Activated CD8-positive, alpha-beta memory T cell treated with anti-CD3 and anti-CD28 coated beads, Interleukin-2, amount 10 ng/mL, durations not matched to agents 7 days and 5 days (primary cell): ENCODE results near the gene PIM2. TPM values are rescaled to one million over a fixed set of nuclear protein-coding genes. Genes with fewer than 3 reads are reported as not detected.
"Not testable (repeated sequence)": the region's sequence is repeated elsewhere in the genome, so short reads cannot be mapped to it uniquely, and the experiment has no call there.

ENCODE experiments used
- ATAC-seq: fragments of 150-1000 bp; cut with Tn5 transposase; one replicate; pipeline ENCODE4 v1.10.0; 2021; ENCODE audit warnings: moderate library complexity
- CTCF ChIA-PET: fragments of 350-600 bp; sonication (Branson Sonifier 250); formaldehyde crosslinking; loops from one replicate; lab custom pipeline; 2021; ENCODE audit warnings: antibody characterized with exemption; lab: Charles Lee
- DNase-seq: peaks from one replicate; pipeline ENCODE4 v3.0.0-alpha.2; 2020
- H3K27ac Mint-ChIP-seq: one replicate; pipeline ENCODE4 v1.8.0; 2021; ENCODE audit warnings: mild to moderate bottlenecking, mixed read lengths
- H3K27me3 Mint-ChIP-seq: one replicate; pipeline ENCODE4 v1.8.0; 2021; ENCODE audit warnings: mixed read lengths
- H3K36me3 Mint-ChIP-seq: one replicate; pipeline ENCODE4 v1.8.0; 2021; ENCODE audit warnings: mild to moderate bottlenecking, mixed read lengths
- H3K4me1 Mint-ChIP-seq: one replicate; pipeline ENCODE4 v1.8.0; 2021; ENCODE audit warnings: mixed read lengths
- H3K4me3 Mint-ChIP-seq: one replicate; pipeline ENCODE4 v1.8.0; 2021; ENCODE audit warnings: mild to moderate bottlenecking, moderate library complexity, mixed read lengths
- H3K9me3 Mint-ChIP-seq: one replicate; pipeline ENCODE4 v1.8.0; 2022; ENCODE audit warnings: low read depth, mixed read lengths
- total RNA-seq, 2 experiments: library from RNA; stranded (reverse); gene quantifications; one replicate each; pipeline ENCODE4 v1.2.3, GENCODE V29; 2021

Gene PIM2
- total RNA-seq, 2 experiments from 2014 or later = 168 to 252 TPM

DNA sequence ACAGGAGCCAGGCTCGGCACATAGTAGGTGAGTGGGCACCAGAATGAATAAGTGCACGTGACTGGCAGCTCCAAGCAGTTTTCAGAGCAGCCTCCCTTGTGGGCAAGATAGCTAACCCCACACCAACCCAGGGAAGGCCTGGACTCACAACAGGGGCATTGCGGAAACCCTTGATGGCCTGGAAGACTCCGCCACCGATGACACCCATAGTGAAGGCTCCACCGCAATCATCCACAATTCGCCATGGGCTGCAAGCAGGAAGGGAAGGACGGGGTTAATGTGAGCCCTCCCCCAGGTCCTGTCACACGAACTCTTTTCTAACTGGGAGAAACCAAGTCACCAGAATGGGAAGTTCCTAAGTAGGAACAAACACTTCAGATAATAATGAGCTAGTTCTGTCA lies 22.2 kb downstream of the PIM2 start:
- CTCF ChIA-PET = interaction anchor here (1.0 to 1.4 kb wide), 2 partner anchors 40 to 71 kb away, joined by 3 read pairs; no protein-coding TSS in a partner anchor
- Mint-ChIP-seq H3K4me3 (peak overlapping the region; percentile 80), H3K4me1 (peaks cover 28% of the 10 kb centered on the region), H3K36me3 (peaks cover 3% of the 10 kb centered on the region), H3K27ac (peak overlapping the region; percentile 97), H3K27me3 (no peaks in the 10 kb centered on the region), H3K9me3 (no peaks in the 10 kb centered on the region)
- DNase-seq = no peak
- no peak for ATAC-seq

DNA sequence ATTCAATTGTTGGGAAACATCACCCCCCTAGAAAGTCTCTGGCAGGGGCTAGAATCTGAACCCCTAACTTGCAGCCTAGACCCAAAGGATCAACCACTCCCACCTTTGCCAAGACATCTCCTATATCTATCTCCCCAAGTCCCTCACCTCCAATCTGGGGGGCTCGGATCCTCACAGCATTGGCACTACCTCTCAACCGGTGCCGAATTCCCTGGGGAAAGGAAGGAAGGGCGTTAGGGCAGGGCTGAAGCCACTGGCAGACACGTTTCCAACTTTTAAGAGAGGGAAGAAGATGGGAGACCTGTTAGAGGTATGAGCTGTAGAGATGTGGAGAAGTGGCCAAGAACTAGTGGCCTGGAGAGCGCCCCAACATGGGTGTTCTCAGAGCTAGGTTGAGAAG lies 23.9 kb downstream of the PIM2 start:
- no peak for DNase-seq
- no peaks in the 10 kb centered on the region for H3K9me3 Mint-ChIP-seq
- ATAC-seq = no peak
- H3K27me3 Mint-ChIP-seq = no peaks in the 10 kb centered on the region
- H3K4me3 Mint-ChIP-seq = peak overlapping the region; percentile 23
- H3K27ac Mint-ChIP-seq = peak overlapping the region; percentile 54
- peaks cover 36% of the 10 kb centered on the region for H3K4me1 Mint-ChIP-seq
- peaks cover 3% of the 10 kb centered on the region for H3K36me3 Mint-ChIP-seq
- CTCF ChIA-PET = interaction anchor here (1.0 kb wide), 1 partner anchor 43 kb away, joined by 4 read pairs; no protein-coding TSS in a partner anchor

DNA sequence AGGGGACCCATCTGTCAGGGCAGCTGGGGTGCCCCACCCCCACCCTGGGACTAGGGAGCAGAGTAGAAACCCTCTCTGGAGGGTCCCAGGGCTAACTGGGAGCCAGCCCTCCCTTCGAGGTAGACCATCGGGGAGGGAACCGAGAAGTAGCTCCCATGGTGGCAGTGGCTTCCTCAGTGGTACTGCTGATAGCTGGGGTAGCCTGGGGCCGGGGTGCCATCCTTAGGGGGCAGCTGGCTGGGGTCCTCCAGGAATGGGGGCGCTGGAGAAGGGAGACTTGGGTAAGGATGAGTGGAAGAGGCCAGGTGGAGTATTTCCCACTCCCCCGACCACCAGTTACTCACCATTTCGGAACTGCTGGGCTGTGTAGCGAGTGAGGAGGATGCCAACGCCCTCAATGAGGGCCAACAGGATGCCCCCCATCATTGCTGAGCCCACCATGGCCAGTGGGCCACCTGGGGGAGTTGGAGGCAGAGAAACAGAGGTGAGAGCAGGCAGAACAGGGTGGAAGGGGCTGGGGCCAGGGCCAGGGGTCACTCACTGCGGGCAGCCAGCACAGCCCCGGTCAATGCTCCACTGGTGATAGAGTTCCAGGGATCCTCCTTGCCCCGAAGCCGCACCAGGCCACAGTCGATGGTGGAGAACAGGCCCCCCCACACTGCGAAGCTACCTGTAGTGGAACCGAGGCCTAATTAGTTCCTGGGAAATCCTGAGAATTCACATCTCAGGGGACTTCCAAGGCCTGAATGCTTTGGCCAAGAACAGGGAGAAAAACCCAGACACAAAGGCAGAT lies 25.1 kb downstream of the PIM2 start:
- CTCF ChIA-PET = interaction anchor here (1.8 kb wide), 1 partner anchor 23 kb away, joined by 4 read pairs; no protein-coding TSS in a partner anchor
- Mint-ChIP-seq H3K4me1 (peaks cover 31% of the 10 kb centered on the region), H3K27ac (no peak overlapping the region), H3K36me3 (peaks cover 3% of the 10 kb centered on the region), H3K9me3 (no peaks in the 10 kb centered on the region), H3K27me3 (no peaks in the 10 kb centered on the region), H3K4me3 (no peak overlapping the region)
- ATAC-seq (no peak), DNase-seq (no peak)

DNA sequence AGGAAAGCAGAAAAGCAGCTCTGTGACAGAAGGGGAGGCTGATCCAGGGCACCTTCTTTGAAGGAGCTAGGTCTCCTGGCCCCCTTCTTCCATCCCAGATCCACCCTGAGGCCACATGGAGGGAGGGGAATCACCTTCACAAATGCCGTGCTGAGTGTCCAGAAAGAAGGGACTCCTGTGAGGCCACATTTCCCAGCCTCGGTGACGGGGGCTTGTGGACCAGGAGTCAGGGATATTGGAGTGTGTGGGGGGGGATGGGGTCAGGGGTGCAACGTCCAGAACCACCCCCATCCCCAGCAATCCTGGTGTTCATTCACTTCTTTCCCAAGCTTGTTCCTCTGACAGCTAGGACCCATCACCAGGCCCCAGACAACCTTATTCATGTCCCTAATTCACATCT lies 25.9 kb downstream of the PIM2 start:
- H3K27ac Mint-ChIP-seq = peak overlapping the region; percentile 28
- ATAC-seq = no peak
- H3K4me1 Mint-ChIP-seq = peaks cover 30% of the 10 kb centered on the region
- H3K4me3 Mint-ChIP-seq = no peak overlapping the region
- no peaks in the 10 kb centered on the region for H3K9me3 Mint-ChIP-seq
- CTCF ChIA-PET = interaction anchor here (0.9 to 1.8 kb wide), 3 partner anchors 24 to 52 kb away, joined by 3 to 4 read pairs (median 4); no protein-coding TSS in a partner anchor
- H3K36me3 Mint-ChIP-seq = peaks cover 3% of the 10 kb centered on the region
- no peak for DNase-seq
- no peaks in the 10 kb centered on the region for H3K27me3 Mint-ChIP-seq

DNA sequence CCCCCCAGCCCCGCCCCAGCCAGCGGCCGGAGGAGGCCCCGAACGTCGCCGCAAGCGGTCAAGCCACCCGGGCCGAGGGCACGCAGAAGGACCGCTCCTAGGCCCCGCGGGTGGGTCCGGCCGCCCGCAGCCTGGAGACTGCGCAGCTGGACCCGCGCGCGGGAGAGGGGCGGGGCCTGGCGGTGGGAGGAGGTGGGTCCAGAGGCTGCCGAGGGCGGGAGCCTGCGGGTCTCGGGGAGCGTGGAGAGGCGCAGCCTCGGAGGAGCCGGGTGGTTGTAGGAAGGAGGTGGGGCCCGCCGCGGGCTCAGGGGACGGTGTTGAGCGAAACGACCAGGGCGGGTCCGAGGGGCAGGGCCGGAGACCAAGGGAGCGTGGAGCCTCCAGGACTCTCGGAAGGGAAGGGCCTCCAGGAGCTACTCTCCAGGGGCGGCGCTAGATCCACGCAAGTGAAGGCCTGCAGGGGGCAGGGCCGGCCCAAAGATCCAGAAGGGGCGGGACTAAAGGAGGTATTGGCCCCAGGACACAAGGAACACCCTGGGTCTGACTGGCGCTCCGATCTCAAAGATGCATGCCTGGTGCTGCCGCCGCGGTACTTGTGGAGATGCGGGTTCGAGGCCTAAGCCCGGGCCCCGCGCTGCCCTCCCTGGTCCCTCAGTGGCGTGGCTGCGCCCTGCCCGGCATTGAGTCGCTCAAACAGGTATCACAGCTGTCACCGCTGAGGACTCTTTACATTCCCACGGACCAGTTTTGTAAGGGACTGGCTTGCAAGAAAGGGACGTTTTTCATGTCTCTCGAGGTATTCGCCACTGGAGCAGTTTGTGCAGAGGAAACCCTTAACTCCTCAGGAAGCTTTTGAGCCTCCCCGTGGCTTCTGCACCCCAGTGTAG lies 27.2 kb downstream of the PIM2 start:
- Mint-ChIP-seq H3K27ac (peak overlapping the region; percentile 72), H3K4me1 (peaks cover 26% of the 10 kb centered on the region), H3K4me3 (peak overlapping the region; percentile 75), H3K9me3 (no peaks in the 10 kb centered on the region), H3K36me3 (peaks cover 3% of the 10 kb centered on the region), H3K27me3 (no peaks in the 10 kb centered on the region)
- CTCF ChIA-PET = interaction anchor here (0.7 to 2.4 kb wide), 12 partner anchors 20 to 276 kb away, joined by 3 to 7 read pairs (median 4); partner anchors contain the start of genes OTUD5 and SLC35A2
- ATAC-seq = peak; percentile 95
- DNase-seq = peak; percentile 85

DNA sequence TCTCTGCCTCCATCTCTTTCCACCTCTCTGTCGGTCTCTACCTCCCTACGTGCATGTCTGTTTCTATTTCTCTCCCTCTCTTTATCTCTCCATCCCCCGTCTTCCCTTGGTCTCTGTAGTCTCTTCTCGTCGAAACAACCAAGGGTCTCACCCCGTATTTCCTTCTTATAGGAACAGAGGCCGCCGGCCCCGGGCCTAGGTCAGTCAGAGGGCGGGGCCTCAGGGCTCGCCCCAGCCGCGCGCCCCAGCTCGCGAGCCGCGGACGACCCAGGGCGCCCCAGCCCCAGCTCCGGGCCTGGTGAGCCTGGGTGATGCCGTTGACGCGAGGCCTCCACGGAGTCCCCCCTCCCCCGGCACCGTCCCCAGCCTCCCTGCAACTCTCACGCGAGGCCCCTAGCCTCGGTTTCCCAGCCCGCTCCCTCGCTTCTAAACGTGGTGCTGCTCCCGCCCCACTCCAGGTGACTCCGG lies 27.9 kb downstream of the PIM2 start:
- H3K4me1 Mint-ChIP-seq = peaks cover 21% of the 10 kb centered on the region
- H3K27me3 Mint-ChIP-seq = no peaks in the 10 kb centered on the region
- peak; percentile 50 for ATAC-seq
- peak overlapping the region; percentile 66 for H3K27ac Mint-ChIP-seq
- CTCF ChIA-PET = interaction anchor here (0.7 to 2.4 kb wide), 9 partner anchors 21 to 276 kb away, joined by 3 to 7 read pairs (median 4); partner anchors contain the start of genes OTUD5 and SLC35A2
- H3K4me3 Mint-ChIP-seq = peak overlapping the region; percentile 75
- no peak for DNase-seq
- no peaks in the 10 kb centered on the region for H3K9me3 Mint-ChIP-seq
- peaks cover 3% of the 10 kb centered on the region for H3K36me3 Mint-ChIP-seq

DNA sequence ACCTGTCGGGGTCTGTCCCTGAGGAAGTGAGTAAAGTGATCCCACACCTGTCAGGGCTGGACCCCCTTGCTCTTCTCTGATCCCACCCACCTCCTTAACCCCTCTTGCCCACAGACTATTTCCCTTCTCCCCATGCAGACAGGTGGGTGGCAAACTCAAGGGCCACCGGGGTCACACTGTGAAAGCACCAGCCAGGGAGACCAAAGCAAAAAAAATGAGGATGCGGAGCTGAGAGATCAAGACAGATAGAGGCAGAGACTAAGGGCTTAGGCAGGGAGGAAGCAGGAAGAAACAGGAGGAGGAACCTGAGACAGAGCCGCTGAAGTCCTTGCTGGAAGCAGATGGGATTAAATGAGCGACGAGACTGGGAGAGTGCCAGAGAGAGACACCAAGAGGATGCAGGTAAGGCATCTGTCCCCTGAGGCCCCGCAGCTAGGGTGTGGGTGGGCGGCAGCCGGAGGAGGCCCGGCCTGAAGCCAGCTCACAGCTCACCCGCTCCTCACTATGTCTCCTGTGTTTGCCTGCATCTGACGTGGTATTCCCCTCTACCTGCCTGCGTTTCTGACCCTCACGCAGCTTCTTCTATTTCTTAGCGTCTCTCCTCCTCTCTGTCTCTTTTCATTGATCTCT lies 28.4 kb downstream of the PIM2 start:
- Mint-ChIP-seq H3K9me3 (no peaks in the 10 kb centered on the region), H3K36me3 (peaks cover 3% of the 10 kb centered on the region), H3K4me1 (peaks cover 19% of the 10 kb centered on the region), H3K27ac (peak overlapping the region; percentile 66), H3K27me3 (no peaks in the 10 kb centered on the region), H3K4me3 (peak overlapping the region; percentile 75)
- DNase-seq (no peak), ATAC-seq (no peak)
- CTCF ChIA-PET = interaction anchor here (1.2 to 2.4 kb wide), 5 partner anchors 21 to 242 kb away, joined by 3 to 7 read pairs (median 5); partner anchors contain the start of gene SLC35A2

DNA sequence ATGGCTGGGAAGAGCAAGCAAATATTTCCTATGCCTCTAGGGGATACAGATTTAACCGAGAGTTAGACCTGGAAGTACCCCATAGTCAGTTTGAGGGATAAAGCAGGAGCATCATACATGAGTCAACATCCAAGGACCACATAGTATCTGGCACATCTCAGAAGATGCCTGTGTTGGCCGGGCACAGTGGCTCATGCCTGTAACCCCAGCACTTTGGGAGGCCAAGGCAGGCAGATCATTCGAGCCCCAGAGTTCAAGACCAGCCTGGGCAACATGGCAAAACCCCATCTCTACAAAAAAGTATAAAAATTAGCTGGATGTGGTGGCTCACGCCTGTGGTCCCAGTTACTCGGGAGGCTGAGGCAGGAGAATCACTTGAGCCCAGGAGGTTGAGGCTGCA lies 32.2 kb downstream of the PIM2 start:
- not testable (repeated sequence) for H3K4me3 Mint-ChIP-seq, H3K36me3 Mint-ChIP-seq, H3K9me3 Mint-ChIP-seq, ATAC-seq, H3K27me3 Mint-ChIP-seq, H3K27ac Mint-ChIP-seq, DNase-seq, H3K4me1 Mint-ChIP-seq
- CTCF ChIA-PET = interaction anchor here (0.9 kb wide), 1 partner anchor 238 kb away, joined by 3 read pairs; no protein-coding TSS in a partner anchor

DNA sequence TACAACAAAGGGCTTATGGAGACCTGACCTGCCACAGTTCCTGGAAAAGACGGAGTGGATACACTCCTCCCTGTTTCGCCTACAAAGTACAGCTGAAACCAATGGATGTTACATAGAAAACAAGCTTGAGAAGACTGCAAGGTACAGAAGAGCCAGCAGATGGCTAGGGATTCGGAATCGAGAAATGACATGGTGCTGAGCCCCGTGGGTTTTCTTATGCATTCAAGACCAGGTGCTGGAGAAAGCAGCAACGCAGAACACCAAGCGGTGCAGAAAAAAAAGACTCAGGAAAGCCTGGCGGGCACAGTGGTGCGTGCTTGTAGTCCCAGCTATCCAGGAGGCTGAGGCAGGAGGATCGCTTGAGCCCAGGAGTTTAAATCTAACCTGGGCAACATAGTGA lies 35.1 kb downstream of the PIM2 start:
- peaks cover 3% of the 10 kb centered on the region for H3K27me3 Mint-ChIP-seq
- no peaks in the 10 kb centered on the region for H3K9me3 Mint-ChIP-seq
- ATAC-seq (no peak), DNase-seq (no peak)
- CTCF ChIA-PET = no interaction called here
- H3K27ac Mint-ChIP-seq = no peak overlapping the region
- no peaks in the 10 kb centered on the region for H3K36me3 Mint-ChIP-seq
- H3K4me1 Mint-ChIP-seq = no peaks in the 10 kb centered on the region
- H3K4me3 Mint-ChIP-seq = no peak overlapping the region

DNA sequence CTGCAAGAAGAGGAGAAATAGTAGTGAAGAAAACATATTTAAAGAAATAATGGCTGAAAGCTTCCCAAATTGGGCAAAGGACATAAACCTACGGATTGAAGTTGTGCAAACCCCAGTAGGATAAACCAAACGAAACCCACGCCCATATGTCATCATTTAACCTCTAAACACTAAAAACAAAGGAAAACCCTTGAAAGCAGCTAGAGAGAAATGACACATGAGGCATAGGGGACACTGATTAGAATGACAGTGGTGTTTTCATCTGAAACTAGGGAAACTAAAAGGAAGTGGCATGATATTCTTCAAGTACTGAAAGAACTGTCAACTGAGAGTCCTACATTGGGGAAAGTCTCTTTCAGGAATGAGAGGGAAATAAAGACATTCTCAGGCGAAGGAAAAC lies 41.9 kb downstream of the PIM2 start:
- H3K27ac Mint-ChIP-seq, DNase-seq, CTCF ChIA-PET, H3K4me3 Mint-ChIP-seq, H3K9me3 Mint-ChIP-seq, H3K4me1 Mint-ChIP-seq, H3K36me3 Mint-ChIP-seq, ATAC-seq: not testable (repeated sequence)
- peaks cover 11% of the 10 kb centered on the region for H3K27me3 Mint-ChIP-seq

DNA sequence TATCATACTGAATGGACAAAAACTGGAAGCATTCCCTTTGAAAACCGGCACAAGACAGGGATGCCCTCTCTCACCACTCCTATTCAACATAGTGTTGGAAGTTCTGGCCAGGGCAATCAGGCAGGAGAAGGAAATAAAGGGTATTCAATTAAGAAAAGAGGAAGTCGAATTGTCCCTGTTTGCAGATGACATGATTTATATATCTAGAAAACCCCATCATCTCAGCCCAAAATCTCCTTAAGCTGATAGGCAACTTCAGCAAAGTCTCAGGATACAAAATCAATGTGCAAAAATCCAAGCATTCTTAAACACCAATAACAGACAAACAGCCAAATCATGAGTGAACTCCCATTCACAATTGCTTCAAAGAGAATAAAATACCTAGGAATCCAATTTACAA lies 46.8 kb downstream of the PIM2 start:
- DNase-seq, CTCF ChIA-PET, H3K27ac Mint-ChIP-seq, H3K4me1 Mint-ChIP-seq, ATAC-seq, H3K27me3 Mint-ChIP-seq, H3K9me3 Mint-ChIP-seq, H3K36me3 Mint-ChIP-seq, H3K4me3 Mint-ChIP-seq: not testable (repeated sequence)

DNA sequence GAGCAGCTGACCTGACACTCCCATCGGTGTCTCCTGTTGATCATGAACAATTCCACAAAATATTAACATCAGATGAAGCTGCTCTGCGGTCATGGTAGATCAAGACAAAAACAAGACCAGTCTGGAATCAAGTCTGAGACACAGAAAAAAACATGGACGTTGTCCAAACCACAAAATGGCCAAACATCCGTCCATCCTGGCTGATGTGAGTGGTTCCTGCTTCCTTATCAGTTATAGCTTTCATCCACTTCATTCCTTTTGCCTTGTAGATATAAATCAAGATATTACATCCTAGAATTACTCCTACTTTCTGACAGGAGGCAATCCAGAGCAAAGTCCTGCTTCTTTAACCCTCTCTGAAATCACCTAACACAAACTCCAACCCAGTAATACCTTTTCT lies 54.6 kb downstream of the PIM2 start:
- H3K9me3 Mint-ChIP-seq = no peaks in the 10 kb centered on the region
- DNase-seq (no peak), ATAC-seq (no peak)
- H3K27ac Mint-ChIP-seq = no peak overlapping the region
- no peaks in the 10 kb centered on the region for H3K36me3 Mint-ChIP-seq
- H3K4me1 Mint-ChIP-seq = no peaks in the 10 kb centered on the region
- CTCF ChIA-PET = no interaction called here
- peaks cover 14% of the 10 kb centered on the region for H3K27me3 Mint-ChIP-seq
- H3K4me3 Mint-ChIP-seq = no peak overlapping the region
